ENCODE data around the gene PTPN14. TPM values are rescaled to one million over a fixed set of nuclear protein-coding genes. Genes with fewer than 3 reads are reported as not detected.
"Not testable (repeated sequence)": the region's sequence is repeated elsewhere in the genome, so short reads cannot be mapped to it uniquely, and the experiment has no call there.

Gene PTPN14
- total RNA-seq, 1 experiment from 2014 or later: 39.1 TPM

DNA sequence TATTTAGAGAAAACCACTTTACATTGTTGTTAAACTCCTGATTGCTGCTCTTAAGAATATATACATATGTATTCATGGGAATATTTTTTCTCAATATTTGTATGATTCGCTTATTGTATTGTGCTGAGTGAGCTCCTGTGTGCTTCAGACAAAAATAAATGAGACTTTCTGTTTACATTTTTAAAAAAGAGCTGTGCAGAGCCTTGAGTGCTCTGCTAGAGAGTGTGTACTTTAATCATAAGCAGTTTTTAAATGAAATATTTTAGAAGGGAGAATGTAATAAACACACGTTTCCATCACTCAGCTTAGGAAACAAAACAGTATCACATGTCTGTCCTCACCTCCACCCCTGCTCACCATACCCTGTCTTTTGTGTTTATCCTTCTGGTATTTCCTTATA lies 9.7 kb downstream of the PTPN14 start:
- no peak overlapping the region for H3K27ac ChIP-seq
- H3K9me3 ChIP-seq (replicated peaks): no peaks in the 10 kb centered on the region
- peaks cover 7% of the 10 kb centered on the region; the same call in 1 of the 2 replicates for H3K4me1 ChIP-seq (replicated peaks)
- H3K27me3 ChIP-seq (replicated peaks): no peaks in the 10 kb centered on the region
- DNase-seq (ENCODE audit: low read depth in 1 of 2, low spot score in 2 of 2): no peak
- H3K4me3 ChIP-seq: no peak overlapping the region
- peaks cover 29% of the 10 kb centered on the region for H3K36me3 ChIP-seq

DNA sequence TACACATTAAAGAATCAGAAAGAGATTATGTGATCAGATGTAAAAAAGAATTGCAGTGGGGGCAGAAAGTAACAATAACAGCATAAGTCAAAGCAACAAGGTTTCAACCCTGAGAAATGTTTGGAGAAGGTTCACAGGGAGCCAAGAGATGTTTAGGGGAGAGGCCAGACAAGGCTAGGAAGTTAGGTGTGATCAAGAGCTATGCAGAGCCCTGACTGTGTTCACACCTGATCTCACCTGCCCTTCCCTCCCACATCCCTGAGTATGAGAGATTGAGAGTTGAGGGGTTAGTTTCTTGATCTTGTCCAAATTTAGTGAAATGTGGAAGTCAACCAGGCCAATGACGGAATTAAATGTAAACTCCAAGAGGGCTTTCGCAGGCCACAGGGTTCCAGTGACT lies 10.2 kb downstream of the PTPN14 start:
- no peak overlapping the region for H3K4me3 ChIP-seq
- DNase-seq (ENCODE audit: low read depth in 1 of 2, low spot score in 2 of 2): no peak
- no peaks in the 10 kb centered on the region for H3K27me3 ChIP-seq (replicated peaks)
- peaks cover 24% of the 10 kb centered on the region for H3K36me3 ChIP-seq
- peaks cover 7% of the 10 kb centered on the region; the same call in 1 of the 2 replicates for H3K4me1 ChIP-seq (replicated peaks)
- H3K27ac ChIP-seq: no peak overlapping the region
- no peaks in the 10 kb centered on the region for H3K9me3 ChIP-seq (replicated peaks)

DNA sequence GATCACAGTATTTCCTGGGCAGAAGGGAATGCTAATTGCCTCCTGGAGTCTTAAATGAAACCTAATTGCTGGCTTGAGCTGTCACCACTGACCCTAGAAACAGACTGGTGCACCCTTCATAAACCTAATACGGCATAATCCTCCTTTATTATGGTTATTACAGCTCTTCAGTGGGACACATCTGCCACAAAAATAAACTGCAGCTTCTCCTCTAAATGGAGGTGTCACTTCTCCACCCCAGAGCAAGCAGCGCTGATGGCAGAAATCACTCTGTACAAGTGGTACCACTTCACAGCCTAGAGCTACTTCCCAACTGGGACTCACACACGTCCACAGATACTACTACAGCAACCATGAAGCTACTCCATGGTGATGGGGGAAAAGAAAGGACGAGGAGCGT lies 11.1 kb downstream of the PTPN14 start:
- no peak for DNase-seq (ENCODE audit: low read depth in 1 of 2, low spot score in 2 of 2)
- Histone ChIP-seq H3K27ac (no peak overlapping the region), H3K36me3 (peaks cover 16% of the 10 kb centered on the region), H3K9me3 (replicated peaks) (no peaks in the 10 kb centered on the region), H3K4me1 (replicated peaks) (peaks cover 7% of the 10 kb centered on the region; the same call in 1 of the 2 replicates), H3K27me3 (replicated peaks) (no peaks in the 10 kb centered on the region), H3K4me3 (no peak overlapping the region)

DNA sequence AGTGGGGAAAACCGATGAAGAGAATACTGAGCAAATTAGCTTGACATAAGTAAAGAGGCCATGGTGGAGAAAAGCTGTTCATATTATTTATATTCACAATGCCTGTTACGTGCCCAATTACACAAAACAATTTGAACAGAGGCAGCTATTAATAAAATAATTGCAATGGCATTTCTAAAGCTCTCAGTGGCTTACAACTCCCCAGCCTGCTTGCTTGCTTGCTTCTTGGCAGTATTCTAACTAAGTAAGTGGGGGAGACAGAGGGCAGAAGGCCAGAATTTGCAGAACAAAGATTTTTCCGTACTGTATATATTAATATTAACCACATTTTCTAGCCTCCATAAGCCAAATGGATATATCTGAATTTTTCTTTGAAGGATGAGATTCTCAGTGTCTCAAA lies 12.9 kb downstream of the PTPN14 start:
- no peaks in the 10 kb centered on the region for H3K9me3 ChIP-seq (replicated peaks)
- no peak for DNase-seq (ENCODE audit: low read depth in 1 of 2, low spot score in 2 of 2)
- peaks cover 10% of the 10 kb centered on the region for H3K36me3 ChIP-seq
- H3K27me3 ChIP-seq (replicated peaks): no peaks in the 10 kb centered on the region
- H3K27ac ChIP-seq: no peak overlapping the region
- no peak overlapping the region for H3K4me3 ChIP-seq
- H3K4me1 ChIP-seq (replicated peaks): peaks cover 7% of the 10 kb centered on the region; the same call in 1 of the 2 replicates

DNA sequence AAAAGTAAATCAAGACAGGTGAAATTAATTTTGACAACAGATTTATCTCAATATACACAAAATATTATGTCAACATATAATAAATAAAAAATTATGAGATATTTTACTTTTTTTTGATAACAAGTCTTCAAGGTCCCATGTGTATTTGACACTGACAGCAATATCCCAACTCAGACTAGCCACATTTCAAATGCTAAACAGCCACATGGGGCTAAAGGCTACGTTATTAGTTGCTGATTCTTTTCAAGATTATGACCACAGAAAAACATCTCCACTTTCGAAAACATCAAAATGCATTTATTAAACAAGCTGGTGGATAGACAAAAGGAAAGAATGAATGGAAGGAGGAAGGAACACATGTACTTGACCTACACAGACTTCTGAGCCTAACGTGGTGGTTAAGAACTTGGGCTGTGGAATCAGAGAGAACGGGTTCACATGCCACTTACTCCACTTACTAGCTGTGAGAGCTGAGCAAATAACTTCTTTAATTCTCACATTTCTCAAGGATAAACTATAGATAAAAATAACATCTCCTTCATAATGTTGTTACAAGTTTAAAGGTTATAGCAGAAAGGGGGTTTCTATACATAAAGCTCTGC lies 13.4 kb downstream of the PTPN14 start:
- Histone ChIP-seq H3K36me3 (peaks cover 12% of the 10 kb centered on the region), H3K27ac (no peak overlapping the region), H3K27me3 (replicated peaks) (no peaks in the 10 kb centered on the region), H3K9me3 (replicated peaks) (no peaks in the 10 kb centered on the region), H3K4me3 (no peak overlapping the region), H3K4me1 (replicated peaks) (peaks cover 7% of the 10 kb centered on the region; the same call in 1 of the 2 replicates)
- DNase-seq (ENCODE audit: low read depth in 1 of 2, low spot score in 2 of 2): no peak

DNA sequence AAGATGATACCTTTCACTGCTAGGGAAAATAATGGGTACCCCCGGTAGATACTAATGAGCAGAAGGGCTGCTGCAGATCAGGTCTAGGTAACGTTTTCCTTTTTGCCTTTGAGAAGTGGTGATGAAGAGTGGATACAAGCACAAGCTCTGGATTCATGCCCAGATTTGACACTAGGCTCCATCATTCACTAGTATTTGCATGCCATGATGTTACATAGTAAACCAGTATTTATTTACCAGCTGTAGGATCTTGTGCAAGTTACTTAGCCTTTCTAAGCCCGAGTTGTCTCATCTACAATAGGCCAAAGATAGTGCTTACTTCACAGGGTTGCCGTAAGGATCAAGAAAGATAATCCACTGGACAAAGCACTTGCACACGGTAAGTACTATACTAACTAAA lies 14.2 kb downstream of the PTPN14 start:
- Histone ChIP-seq H3K9me3 (replicated peaks) (no peaks in the 10 kb centered on the region), H3K36me3 (peaks cover 17% of the 10 kb centered on the region), H3K4me3 (no peak overlapping the region), H3K27ac (no peak overlapping the region), H3K4me1 (replicated peaks) (peaks cover 7% of the 10 kb centered on the region; the same call in 1 of the 2 replicates), H3K27me3 (replicated peaks) (no peaks in the 10 kb centered on the region)
- DNase-seq (ENCODE audit: low read depth in 1 of 2, low spot score in 2 of 2): no peak

DNA sequence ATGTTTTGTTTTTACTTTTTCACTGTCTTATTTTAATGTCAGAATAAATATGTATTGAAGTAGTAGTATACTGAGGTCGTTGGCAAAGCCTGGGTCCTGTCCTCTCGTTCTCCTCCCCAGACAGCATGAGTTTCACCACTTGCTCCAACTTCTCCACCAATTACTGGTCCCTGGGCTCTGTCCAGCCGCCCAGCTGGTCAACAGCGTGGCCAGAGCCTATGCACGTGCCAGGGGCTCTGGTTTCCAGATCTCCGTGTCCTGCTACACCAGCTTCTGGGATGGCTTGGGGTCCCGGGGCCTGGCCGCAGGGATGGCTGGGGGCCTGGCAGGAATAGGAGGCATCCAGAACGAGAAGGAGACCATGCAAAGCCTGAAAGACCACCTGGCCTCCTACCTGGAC lies 19.3 kb downstream of the PTPN14 start:
- Histone ChIP-seq H3K36me3 (peaks cover 19% of the 10 kb centered on the region), H3K4me3 (no peak overlapping the region), H3K27ac (no peak overlapping the region), H3K9me3 (replicated peaks) (no peaks in the 10 kb centered on the region), H3K4me1 (replicated peaks) (no peaks in the 10 kb centered on the region), H3K27me3 (replicated peaks) (no peaks in the 10 kb centered on the region)
- no peak for DNase-seq (ENCODE audit: low read depth in 1 of 2, low spot score in 2 of 2)

DNA sequence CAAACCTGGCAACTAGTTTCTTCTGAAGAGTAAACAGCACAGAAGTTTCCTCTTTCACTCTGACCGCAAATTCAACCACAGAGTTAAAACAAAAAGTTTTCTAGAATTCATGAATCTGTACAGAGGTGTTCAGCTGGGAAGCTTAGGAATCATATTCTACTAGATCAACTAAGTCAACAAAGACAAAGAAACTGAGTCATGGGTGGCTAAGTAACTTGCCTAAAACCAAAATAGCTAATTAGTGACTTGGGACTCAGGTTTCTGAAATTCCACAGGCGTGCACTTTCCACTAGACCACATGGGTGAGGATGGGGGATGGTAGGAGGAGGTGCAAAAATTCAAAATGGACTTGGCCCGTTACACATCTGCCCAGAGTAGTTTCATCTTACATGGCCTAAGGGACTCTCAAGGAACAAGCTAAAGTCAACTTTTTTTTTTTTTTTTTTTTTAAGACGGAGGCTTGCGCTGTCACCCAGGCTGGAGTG lies 25.8 kb downstream of the PTPN14 start:
- DNase-seq (ENCODE audit: low read depth in 1 of 2, low spot score in 2 of 2): peak; percentile 59 to 88
- Histone ChIP-seq H3K36me3 (peaks cover 3% of the 10 kb centered on the region; the same call in 1 of the 2 replicates), H3K4me1 (replicated peaks) (peaks cover 26% of the 10 kb centered on the region), H3K27ac (no peak overlapping the region; the same call in 1 of the 2 replicates), H3K9me3 (replicated peaks) (no peaks in the 10 kb centered on the region), H3K27me3 (replicated peaks) (no peaks in the 10 kb centered on the region), H3K4me3 (no peak overlapping the region)

DNA sequence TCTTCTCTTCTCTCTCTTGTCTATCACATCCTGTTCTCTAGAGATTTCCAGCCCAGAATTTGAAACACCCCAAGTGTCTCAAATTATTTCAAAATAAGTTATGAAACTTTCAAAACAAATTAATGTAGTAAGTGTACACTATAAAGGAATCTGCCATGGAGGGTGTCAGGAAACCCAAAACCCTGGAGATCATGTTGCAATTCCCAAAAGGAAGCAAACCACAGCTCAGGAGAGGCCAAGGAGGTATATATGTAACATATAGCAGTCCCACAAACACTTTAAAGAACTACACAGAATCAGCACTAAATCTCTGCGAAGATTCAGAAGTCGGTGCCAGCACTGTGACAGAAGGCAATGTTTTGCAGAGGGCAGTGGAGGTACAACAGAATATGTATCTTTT lies 26.6 kb downstream of the PTPN14 start:
- Histone ChIP-seq H3K9me3 (replicated peaks) (no peaks in the 10 kb centered on the region), H3K4me1 (replicated peaks) (peaks cover 31% of the 10 kb centered on the region), H3K36me3 (peaks cover 3% of the 10 kb centered on the region; the same call in 1 of the 2 replicates), H3K27ac (0 out of 2 replicates have a peak overlapping the region, but pooled peaks have one; percentile 1), H3K27me3 (replicated peaks) (no peaks in the 10 kb centered on the region), H3K4me3 (no peak overlapping the region)
- no peak for DNase-seq (ENCODE audit: low read depth in 1 of 2, low spot score in 2 of 2)

DNA sequence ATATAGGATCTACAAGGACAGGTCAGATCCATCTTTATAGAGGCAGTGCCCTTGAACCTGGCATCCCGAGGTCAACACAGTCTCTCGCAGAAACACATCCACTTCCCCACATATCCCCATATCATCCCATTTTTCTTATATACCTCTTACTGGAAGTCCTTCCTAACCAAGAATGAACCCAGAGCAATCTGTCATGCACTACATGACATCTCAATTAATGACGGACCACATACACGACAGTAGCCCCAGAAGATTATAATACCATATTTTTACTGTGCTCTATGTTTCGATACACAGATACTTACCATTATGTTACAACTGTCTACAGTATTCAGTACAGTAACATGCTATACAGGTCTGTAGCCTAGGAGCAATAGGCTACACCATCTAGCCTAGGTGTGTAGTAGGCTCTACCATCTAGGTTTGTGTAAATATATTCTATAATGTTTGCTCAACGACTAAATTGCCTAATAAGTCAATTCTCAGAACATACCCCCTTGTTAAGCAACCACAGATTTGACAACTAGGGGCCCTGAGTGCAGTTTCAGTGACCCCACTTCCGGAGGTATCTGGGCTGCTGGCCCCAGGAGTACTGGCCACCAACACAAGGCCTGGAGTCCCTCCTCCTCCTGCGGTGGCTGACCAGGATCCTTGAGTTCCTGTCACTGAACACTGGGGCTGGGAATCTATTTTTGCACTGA lies 28.1 kb downstream of the PTPN14 start:
- Histone ChIP-seq H3K9me3 (replicated peaks) (no peaks in the 10 kb centered on the region), H3K36me3 (peaks cover 3% of the 10 kb centered on the region; the same call in 1 of the 2 replicates), H3K27ac (no peak overlapping the region), H3K27me3 (replicated peaks) (no peaks in the 10 kb centered on the region), H3K4me3 (no peak overlapping the region), H3K4me1 (replicated peaks) (peaks cover 43% of the 10 kb centered on the region)
- DNase-seq (ENCODE audit: low read depth in 1 of 2, low spot score in 2 of 2): no peak

DNA sequence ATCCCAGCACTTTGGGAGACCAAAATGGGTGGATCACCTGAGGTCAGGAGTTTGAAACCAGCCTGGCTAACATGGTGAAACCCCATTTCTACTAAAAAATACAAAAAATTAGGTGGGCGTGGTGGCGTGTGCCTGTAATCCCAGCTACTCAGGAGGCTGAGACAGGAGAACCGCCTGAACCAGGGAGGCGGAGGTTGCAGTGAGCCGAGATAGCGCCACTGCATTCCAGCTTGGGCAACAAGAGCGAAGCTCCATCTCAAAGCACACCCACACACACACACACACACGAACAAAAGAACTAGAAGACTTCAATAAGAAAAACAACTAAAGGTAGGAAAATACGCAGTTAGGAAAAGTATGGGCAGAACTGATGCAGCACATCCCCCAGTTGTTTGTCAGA lies 29.9 kb downstream of the PTPN14 start:
- H3K9me3 ChIP-seq (replicated peaks); DNase-seq (ENCODE audit: low read depth in 1 of 2, low spot score in 2 of 2); H3K27ac ChIP-seq; H3K36me3 ChIP-seq; H3K4me3 ChIP-seq; H3K27me3 ChIP-seq (replicated peaks): not testable (repeated sequence)
- peaks cover 53% of the 10 kb centered on the region for H3K4me1 ChIP-seq (replicated peaks)

DNA sequence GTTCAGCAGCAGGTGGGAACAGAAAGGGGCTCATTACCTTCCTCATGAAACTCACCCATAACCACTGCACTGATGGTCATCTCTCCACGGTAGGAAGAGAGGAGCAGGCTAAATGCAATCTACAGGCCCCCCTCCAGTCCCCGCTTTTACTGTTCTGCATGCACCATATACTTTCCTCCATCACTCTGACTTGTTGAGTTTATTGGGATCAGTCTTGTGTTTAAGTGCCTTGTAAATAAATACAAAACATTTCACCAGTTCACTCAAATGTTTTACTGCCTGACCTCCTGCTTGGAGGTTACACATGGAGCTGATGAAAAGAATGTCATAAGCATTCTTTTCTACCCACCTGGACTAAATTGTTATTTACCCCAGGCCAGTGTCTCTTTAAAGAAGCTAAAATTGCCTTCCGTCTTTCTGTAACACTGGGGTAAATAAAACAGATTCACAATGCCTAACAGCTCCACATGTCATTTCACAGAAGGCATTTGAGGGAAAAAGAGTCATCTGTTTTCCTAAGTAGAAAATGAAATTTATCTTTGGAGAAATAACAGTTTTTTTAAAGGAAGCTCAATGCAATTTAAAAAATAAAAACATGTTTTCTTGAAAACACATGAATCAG lies 30.7 kb downstream of the PTPN14 start:
- no peak overlapping the region for H3K27ac ChIP-seq
- no peak for DNase-seq (ENCODE audit: low read depth in 1 of 2, low spot score in 2 of 2)
- H3K36me3 ChIP-seq: peaks cover 3% of the 10 kb centered on the region; the same call in 1 of the 2 replicates
- no peaks in the 10 kb centered on the region for H3K9me3 ChIP-seq (replicated peaks)
- no peaks in the 10 kb centered on the region for H3K27me3 ChIP-seq (replicated peaks)
- no peak overlapping the region for H3K4me3 ChIP-seq
- H3K4me1 ChIP-seq (replicated peaks): peaks cover 53% of the 10 kb centered on the region

DNA sequence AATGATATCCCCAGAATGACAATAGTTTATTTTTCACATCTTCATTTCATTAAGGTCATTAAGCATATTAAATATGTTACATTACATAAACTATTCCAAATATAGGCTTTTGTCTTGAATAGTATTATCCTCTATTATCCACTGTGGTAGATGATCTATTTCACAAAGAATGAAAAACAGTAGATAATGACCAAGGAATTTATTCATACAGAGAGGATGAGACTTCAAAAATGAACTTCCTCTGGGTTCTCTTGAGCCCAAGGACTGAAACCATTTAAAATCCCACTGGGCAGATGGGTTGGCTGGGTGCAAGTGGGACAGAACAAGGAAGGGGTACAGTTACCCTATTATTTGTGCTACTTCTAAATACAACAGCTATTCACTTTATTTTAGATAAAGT lies 33.0 kb downstream of the PTPN14 start:
- Histone ChIP-seq H3K4me1 (replicated peaks) (peaks cover 51% of the 10 kb centered on the region), H3K27me3 (replicated peaks) (no peaks in the 10 kb centered on the region), H3K9me3 (replicated peaks) (no peaks in the 10 kb centered on the region), H3K36me3 (peaks cover 3% of the 10 kb centered on the region; the same call in 1 of the 2 replicates), H3K4me3 (no peak overlapping the region), H3K27ac (no peak overlapping the region)
- DNase-seq (ENCODE audit: low read depth in 1 of 2, low spot score in 2 of 2): no peak

All from SJSA1 (cell line).